GM12878 (cell line): ENCODE measurements around the gene CLN6. TPM values are rescaled to one million over a fixed set of nuclear protein-coding genes. Genes with fewer than 3 reads are reported as not detected.
A peak's percentile ranks its signal among the peaks of the same experiment; 100 is the strongest.

Experiments used
- ATAC-seq: fragments of 200-7000 bp; cut with Tn5 transposase; 3 replicates; pipeline ENCODE4 v1.9.1; 2020; ENCODE audit warnings: mild to moderate bottlenecking, moderate library complexity
- BruUV-seq: library from RNA; stranded (reverse); fragments of 400-500 nt; replicated peaks from 2 replicates; lab custom pipeline; 2021; lab: Mats Ljungman, UMichigan
- CTCF ChIA-PET: fragments of 300-600 bp; sonication (Branson Sonifier 250); formaldehyde crosslinking; extraction: SDS; loops from one replicate; lab custom pipeline; 2021; ENCODE audit warnings: inconsistent platforms; lab: Yijun Ruan, JAX
- POLR2A ChIA-PET: fragments of 350-600 bp; formaldehyde crosslinking; extraction: SDS; loops from one replicate; lab custom pipeline; 2021; ENCODE audit warnings: inconsistent platforms; lab: Charles Lee
- RAD21 ChIA-PET: fragments of 300-600 bp; sonication (Branson Sonifier 250); formaldehyde crosslinking; loops from one replicate; lab custom pipeline; 2023; ENCODE audit warnings: antibody characterized with exemption; ENCODE audit not compliant: unreplicated experiment; lab: Charles Lee
- SMC1A ChIA-PET: fragments of 300-600 bp; sonication (Branson Sonifier 250); formaldehyde crosslinking; loops from one replicate; lab custom pipeline; 2023; ENCODE audit not compliant: unreplicated experiment, uncharacterized antibody; lab: Charles Lee
- DNase-seq: peaks from one replicate; pipeline ENCODE4 v3.0.0-alpha.2; 2011; ENCODE audit warnings: low read depth, low spot score
- FAIRE-seq: peaks from 3 replicates; lab custom pipeline; 2011; peaks lifted over from hg19 to GRCh38; lab: Jason Lieb, UNC
- H2AFZ ChIP-seq: 2 replicates; pipeline ENCODE4 v1.6.0; 2011; ENCODE audit warnings: low read depth, low read length, control low read depth; ENCODE audit not compliant: control insufficient read depth
- H3K27ac ChIP-seq: 2 replicates; pipeline ENCODE4 v1.5.1; 2011; ENCODE audit warnings: control low read depth; ENCODE audit not compliant: control insufficient read depth, insufficient read depth
- H3K27me3 ChIP-seq, 2 experiments: replicated peaks in 1 of 2; 2 replicates each; pipeline versions ENCODE4 v1.6.0 to v1.6.1; 2011; ENCODE audit warnings: low read length in 1 of 2; ENCODE audit not compliant: control insufficient read depth in 2 of 2, insufficient read depth in 2 of 2
- H3K36me3 ChIP-seq, 2 experiments: 2 replicates each; pipeline ENCODE4 v1.5.1; 2011; ENCODE audit warnings: low read length in 1 of 2; ENCODE audit not compliant: control insufficient read depth in 2 of 2, insufficient read depth in 2 of 2
- H3K4me1 ChIP-seq: 2 replicates; pipeline ENCODE4 v1.6.1; 2011; ENCODE audit warnings: mild to moderate bottlenecking, low read length, moderate library complexity, mixed read lengths; ENCODE audit not compliant: control insufficient read depth, insufficient read depth
- H3K4me2 ChIP-seq: 2 replicates; pipeline ENCODE4 v1.6.0; 2011; ENCODE audit warnings: control low read depth; ENCODE audit not compliant: control insufficient read depth, insufficient read depth
- H3K4me3 ChIP-seq: fragments of 200-600 bp; sonication (generic); 2 replicates; pipeline ENCODE4 v1.5.1; 2016
- H3K79me2 ChIP-seq: 2 replicates; pipeline ENCODE4 v1.6.0; 2011; ENCODE audit warnings: low read length; ENCODE audit not compliant: control insufficient read depth, insufficient read depth
- H3K9ac ChIP-seq: 2 replicates; pipeline ENCODE4 v1.8.0; 2011; ENCODE audit warnings: low read length, control low read depth, mixed read lengths; ENCODE audit not compliant: control insufficient read depth, insufficient read depth
- H3K9me3 ChIP-seq: replicated peaks from 3 replicates; pipeline ENCODE4 v1.5.1; 2011; ENCODE audit warnings: mild to moderate bottlenecking, low read length; ENCODE audit not compliant: control insufficient read depth, insufficient read depth
- H4K20me1 ChIP-seq: 2 replicates; pipeline ENCODE4 v1.6.0; 2011; ENCODE audit not compliant: control insufficient read depth, insufficient read depth
- JUND ChIP-seq: IDR thresholded peaks from 2 replicates; pipeline ENCODE4 v1.6.1; 2012; ENCODE audit warnings: low read depth, mild to moderate bottlenecking, low read length, improper control_type of control experiment, moderate library complexity
- MTA3 ChIP-seq: IDR thresholded peaks from 2 replicates; pipeline ENCODE4 v1.6.1; 2012; ENCODE audit warnings: low read length, inconsistent platforms, borderline replicate concordance
- NR2F1 ChIP-seq: fragments of 450-650 bp; conservative IDR thresholded peaks from 2 replicates; pipeline ENCODE4 v1.6.1; 2017; ENCODE audit warnings: mild to moderate bottlenecking
- POLR2AphosphoS2 ChIP-seq: IDR thresholded peaks from 2 replicates; pipeline ENCODE4 v1.6.1; 2011; ENCODE audit warnings: low read depth, mild to moderate bottlenecking, low read length, improper control_type of control experiment, moderate library complexity
- SP1 ChIP-seq: IDR thresholded peaks from one replicate; pipeline ENCODE4 v1.6.1; 2011; ENCODE audit warnings: low read depth, low read length
- TCF3 ChIP-seq: IDR thresholded peaks from 2 replicates; pipeline ENCODE4 v1.6.1; 2012; ENCODE audit warnings: low read depth, mild to moderate bottlenecking, low read length, borderline replicate concordance; ENCODE audit not compliant: insufficient read depth
- ZNF622 ChIP-seq: fragments of 450-650 bp; IDR thresholded peaks from 2 replicates; pipeline ENCODE4 v1.6.1; 2017; ENCODE audit warnings: mild to moderate bottlenecking, inconsistent platforms
- WGBS: methylation state at CpG from one replicate; pipeline ENCODE4 v1.1.6; 2016; ENCODE audit warnings: low lambda C conversion rate; ENCODE audit not compliant: insufficient replicate concordance, insufficient coverage; ENCODE audit errors: missing lambda C conversion rate; 5-methylcytosine and 5-hydroxymethylcytosine counted together
- in situ Hi-C: fragments of 300-500 bp; cut with MboI; formaldehyde crosslinking; loops from 9 replicates; pipeline ENCODE4 v1.14.3; 2018; ENCODE audit warnings: mixed read lengths
- intact Hi-C: fragments of 100-400 bp; cut with micrococcal nuclease; formaldehyde crosslinking; loops from one replicate; pipeline ENCODE4 v1.14.2; 2022; ENCODE audit not compliant: unreplicated experiment
- polyA plus RNA-seq, 11 experiments: library from polyadenylated mRNA; depleted of rRNA in 4 of 11; unstranded in 6 of 11; stranded (reverse) in 5 of 11; fragments of >200 nt; fragmentation: Nextera tagmentation in 4 of 11; fragmentation: Illumina TruSeq in 1 of 11; extraction: Ambion mirVana in 4 of 11; extraction: Trizol in 1 of 11; gene quantifications; 1 replicate in 1 of 11; 2 replicates in 10 of 11; pipeline versions ENCODE4 v1.2.1 to v1.2.3, GENCODE V29; 2011 to 2016; ENCODE audit warnings: inconsistent platforms in 2 of 11, missing spikeins in 2 of 11, low read depth in 1 of 11
- total RNA-seq, 4 experiments: library from RNA; depleted of rRNA in 3 of 4; stranded (reverse); fragments of >200 nt in 3 of 4; fragmentation: Illumina TruSeq in 1 of 4; extraction: Trizol in 1 of 4; gene quantifications; 2 replicates each; pipeline versions ENCODE4 v1.2.1 to v1.2.3, GENCODE V29; 2013 to 2021

CLN6 gene
- total and polyA plus RNA-seq, 10 of the 15 experiments (the other 5 are each of a cell fraction or from before 2014, with no cell fraction given), result 0.74 to 69.0 (median 30.3) TPM

DNA sequence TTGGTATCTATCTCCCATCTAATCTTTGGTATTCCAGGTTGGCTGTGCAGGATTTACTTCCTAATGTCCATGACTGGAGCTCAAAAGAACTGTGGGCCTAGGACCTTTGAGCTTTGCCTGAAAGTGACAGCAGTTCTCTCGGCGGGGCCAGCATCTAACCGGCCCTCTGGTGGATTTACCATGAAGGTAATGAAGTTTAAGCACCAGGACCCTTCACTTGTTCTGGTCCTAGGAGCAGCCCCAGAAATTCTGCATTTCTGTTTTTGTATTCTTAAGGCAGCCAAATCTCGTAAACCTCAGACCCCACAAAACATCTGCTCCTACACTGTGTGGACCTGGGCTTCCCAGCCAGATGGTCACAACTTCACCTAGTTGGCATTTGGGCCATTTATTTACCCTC, 37.4 kb downstream of the CLN6 start:
- H3K4me3 ChIP-seq, result no peak overlapping the region
- ChIA-PET SMC1A (no interaction called here), CTCF (interaction anchor here (0.7 kb wide), 1 partner anchor 38 kb away, joined by 3 read pairs; no protein-coding TSS in a partner anchor), RAD21 (interaction anchor here (0.6 to 1.8 kb wide), 2 partner anchors 70 to 329 kb away, joined by 3 to 7 read pairs; no protein-coding TSS in a partner anchor), POLR2A (interaction anchor here (0.8 kb wide), 1 partner anchor 351 kb away, joined by 3 read pairs; no protein-coding TSS in a partner anchor)
- no peaks in the 10 kb centered on the region for H3K79me2 ChIP-seq
- H3K36me3 ChIP-seq, result peaks cover 14 to 28% of the 10 kb centered on the region in 2 experiments
- no peak for FAIRE-seq
- in situ Hi-C loops (no loop called here), intact Hi-C loops (no loop called here)
- H2AFZ ChIP-seq, result no peak overlapping the region
- no peak for DNase-seq
- BruUV-seq, result no TSS peak
- no peak overlapping the region for H3K9ac ChIP-seq
- H3K4me2 ChIP-seq, result no peak overlapping the region
- no peak for ATAC-seq
- TF ChIP-seq POLR2AphosphoS2 (0 out of 2 replicates have a peak, but pooled peaks have one; percentile 37), NR2F1 (no peak)
- H3K4me1 ChIP-seq, result peaks cover 17% of the 10 kb centered on the region
- no peaks in the 10 kb centered on the region for H4K20me1 ChIP-seq
- H3K27me3 ChIP-seq, result no peaks in the 10 kb centered on the region
- WGBS, result 73% methylated on average over 4 of the region's 4 CpGs
- H3K27ac ChIP-seq, result no peak overlapping the region
- no peaks in the 10 kb centered on the region for H3K9me3 ChIP-seq

DNA sequence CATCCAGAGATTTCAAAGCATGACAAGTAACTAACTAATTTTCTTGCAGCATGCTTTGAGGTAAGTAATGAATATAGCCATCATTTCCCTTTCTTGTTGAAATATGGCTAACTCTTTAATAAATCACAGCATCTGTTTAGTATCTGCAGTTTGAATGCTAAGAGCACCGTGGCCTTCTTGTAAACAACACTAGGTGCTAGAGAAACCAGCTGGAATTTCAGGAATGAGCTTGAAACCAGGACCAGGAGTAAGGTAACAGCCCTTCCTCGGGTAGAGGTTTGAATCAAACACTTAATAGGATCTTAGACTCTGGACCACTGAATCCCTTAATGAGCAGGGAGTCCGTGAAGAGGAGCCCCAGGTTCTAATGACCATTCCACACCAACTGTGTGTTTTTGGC, 38.0 kb downstream of the CLN6 start:
- DNase-seq, result no peak
- WGBS, result 34% methylated on average over 3 of the region's 3 CpGs
- Histone ChIP-seq H3K4me3 (no peak overlapping the region), H3K4me1 (peaks cover 17% of the 10 kb centered on the region), H3K27me3 (no peaks in the 10 kb centered on the region), H3K4me2 (no peak overlapping the region), H3K27ac (no peak overlapping the region), H3K9me3 (no peaks in the 10 kb centered on the region), H3K36me3 (peaks cover 14 to 31% of the 10 kb centered on the region in 2 experiments), H3K79me2 (no peaks in the 10 kb centered on the region), H3K9ac (no peak overlapping the region), H4K20me1 (no peaks in the 10 kb centered on the region), H2AFZ (no peak overlapping the region)
- no TSS peak for BruUV-seq
- ChIA-PET POLR2A (interaction anchor here (0.8 to 1.0 kb wide), 2 partner anchors 33 to 350 kb away, joined by 3 to 6 read pairs; no protein-coding TSS in a partner anchor), CTCF (interaction anchor here (0.7 to 0.9 kb wide), 2 partner anchors 10 to 38 kb away, joined by 3 to 4 read pairs; no protein-coding TSS in a partner anchor), RAD21 (interaction anchor here (0.6 to 1.8 kb wide), 3 partner anchors 36 to 328 kb away, joined by 3 to 7 read pairs (median 3); no protein-coding TSS in a partner anchor), SMC1A (interaction anchor here (1.0 to 1.3 kb wide), 4 partner anchors 8 to 138 kb away, joined by 3 read pairs; partner anchors contain the start of gene PIAS1)
- no peak for FAIRE-seq
- in situ Hi-C loops (no loop called here), intact Hi-C loops (no loop called here)
- ATAC-seq, result no peak
- no peak for TF ChIP-seq TCF3
- TF ChIP-seq SP1, result no peak
- TF ChIP-seq MTA3, result 0 out of 2 replicates have a peak, but pooled peaks have one; percentile 31
- no peak for TF ChIP-seq ZNF622
- TF ChIP-seq NR2F1, result no peak
- TF ChIP-seq JUND, result no peak
